Measurements from ENCODE around the gene KIAA0319L.

DNA sequence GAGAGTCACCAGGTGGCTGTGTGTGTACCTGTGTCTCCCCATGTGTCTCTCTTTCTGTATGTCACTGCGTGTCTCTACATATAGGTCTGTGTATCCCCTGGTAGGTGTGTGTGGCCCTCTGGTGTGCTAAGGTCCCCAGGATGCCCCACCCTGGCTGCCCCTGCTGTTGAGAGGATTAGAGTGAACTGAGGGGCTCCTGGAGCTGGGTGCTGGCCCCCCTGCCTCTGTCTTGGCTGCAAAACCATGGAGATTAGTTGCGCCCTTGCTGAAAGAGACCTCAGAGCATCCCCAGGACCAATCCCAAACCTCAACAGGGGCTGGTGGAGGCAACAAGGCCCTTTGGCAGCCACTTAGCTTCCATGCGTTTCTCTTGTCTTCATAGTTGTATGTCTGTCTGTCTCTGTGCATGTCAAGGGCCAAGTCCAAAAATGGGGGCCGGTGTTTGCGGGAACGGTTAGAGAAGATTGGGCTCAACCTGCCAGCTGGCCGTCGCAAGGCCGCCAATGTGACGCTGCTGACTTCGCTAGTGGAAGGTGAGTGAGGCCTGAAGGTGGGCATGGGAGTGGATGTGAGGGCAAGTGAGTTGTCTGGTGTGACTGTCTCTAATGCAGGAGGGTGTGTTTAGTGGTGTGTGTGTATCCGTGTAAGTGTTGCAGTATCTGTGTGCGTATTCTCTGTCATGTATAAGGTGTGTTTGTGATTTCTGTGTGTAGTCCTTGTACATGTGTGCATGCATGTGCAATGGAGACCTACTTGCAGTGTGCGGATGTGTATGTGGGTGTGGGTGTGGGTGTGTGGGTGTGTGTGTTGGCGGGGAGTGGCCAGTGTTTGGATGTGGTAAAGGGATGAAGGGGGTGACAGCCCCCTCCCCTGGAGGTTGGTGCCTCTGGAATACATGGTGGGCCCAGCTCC is 32.6 kb upstream of the KIAA0319L start:
- TF ChIP-seq FOXP2 (optimal IDR thresholded peaks at IDR 0.05; ENCODE audit: control extremely low read depth, extremely low read length, insufficient read depth) (no peak), POLR2AphosphoS5 (IDR thresholded peaks at IDR 0.05; ENCODE audit: borderline replicate concordance, low read depth, low read length) (no peak)
